Skeletal muscle tissue (tissue), 4 donors: Measurements from ENCODE around the gene DAO. TPM values are rescaled to one million over a fixed set of nuclear protein-coding genes. Genes with fewer than 3 reads are reported as not detected.
A peak's percentile ranks its signal among the peaks of the same experiment; 100 is the strongest.

Experiments
- H3K27ac ChIP-seq: one replicate; pipeline ENCODE4 v1.7.0; 2013; ENCODE audit warnings: mild to moderate bottlenecking, low read depth, low read length, inconsistent platforms
- H3K27me3 ChIP-seq, 3 donors: one replicate each; pipeline ENCODE4 v1.7.0; 2013; ENCODE audit warnings: low read length in 3 of 3; ENCODE audit not compliant: control insufficient read depth in 3 of 3, insufficient read depth in 3 of 3
- H3K36me3 ChIP-seq, 3 donors: one replicate each; pipeline ENCODE4 v1.7.0; 2013; ENCODE audit warnings: low read length in 3 of 3; ENCODE audit not compliant: control insufficient read depth in 3 of 3, insufficient read depth in 3 of 3
- H3K4me1 ChIP-seq, 3 donors: one replicate each; pipeline ENCODE4 v1.7.0; 2013; ENCODE audit warnings: low read length in 3 of 3, mild to moderate bottlenecking in 3 of 3; ENCODE audit not compliant: control insufficient read depth in 3 of 3, insufficient read depth in 3 of 3
- H3K4me3 ChIP-seq, 3 donors: one replicate each; pipeline ENCODE4 v1.7.0; 2013; ENCODE audit warnings: low read length in 3 of 3
- H3K9ac ChIP-seq, 3 donors: one replicate each; pipeline ENCODE4 v1.7.0; 2013; ENCODE audit warnings: low read length in 3 of 3, mild to moderate bottlenecking in 3 of 3, moderate library complexity in 2 of 3, low read depth in 1 of 3
- H3K9me3 ChIP-seq, 3 donors: one replicate each; pipeline ENCODE4 v1.7.0; 2013; ENCODE audit warnings: low read length in 3 of 3; ENCODE audit not compliant: control insufficient read depth in 3 of 3
- total RNA-seq: library from RNA; depleted of rRNA; stranded (reverse); fragments of >200 nt; gene quantifications from one replicate; pipeline ENCODE4 v1.2.3, GENCODE V29; 2014
- donor health status: Osteomylitis.

Gene DAO
- total RNA-seq, 1 donor from 2014 or later: not detected

GRCh38 chr12:108930756-108931155, 50.9 kb downstream of the DAO start:
- Histone ChIP-seq H3K4me1 (no peaks in the 10 kb centered on the region), H3K27me3 (no peaks in the 10 kb centered on the region), H3K4me3 (no peak overlapping the region), H3K36me3 (no peaks in the 10 kb centered on the region), H3K27ac (no peak overlapping the region), H3K9ac (no peak overlapping the region), H3K9me3 (no peaks in the 10 kb centered on the region)

DNA sequence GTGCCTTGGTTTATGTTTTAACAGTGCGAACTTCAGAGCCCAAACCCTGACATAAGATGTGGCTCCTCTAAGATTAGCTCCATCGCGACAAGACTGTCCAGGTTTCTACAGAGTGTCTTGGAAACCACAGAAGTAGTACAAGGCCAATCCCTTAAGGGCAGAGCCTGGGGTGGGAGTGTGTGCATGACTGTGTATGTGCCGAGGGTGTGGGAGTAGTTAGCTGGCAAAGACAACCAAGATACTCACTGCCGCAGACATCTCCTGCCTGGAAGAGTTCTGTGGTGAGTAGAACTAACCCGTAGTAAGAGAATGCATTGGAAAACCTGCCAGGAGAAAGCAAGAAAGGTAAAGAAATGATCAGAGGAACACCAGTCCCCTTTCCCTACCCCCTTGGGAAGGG, 54.1 kb downstream of the DAO start:
- Histone ChIP-seq H3K9ac (no peak overlapping the region), H3K4me3 (no peak overlapping the region), H3K36me3 (no peaks in the 10 kb centered on the region), H3K27ac (no peak overlapping the region), H3K9me3 (no peaks in the 10 kb centered on the region), H3K4me1 (no peaks in the 10 kb centered on the region), H3K27me3 (peaks cover 0 to 2% (median 0%) of the 10 kb centered on the region in 3 donors)

- Histone ChIP-seq H3K9me3 (no peaks in the 10 kb centered on the region), H3K4me3 (no peak overlapping the region), H3K9ac (no peak overlapping the region), H3K27ac (no peak overlapping the region), H3K4me1 (peaks cover 0 to 3% (median 0%) of the 10 kb centered on the region in 3 donors), H3K27me3 (peaks cover 0 to 2% (median 0%) of the 10 kb centered on the region in 3 donors), H3K36me3 (no peaks in the 10 kb centered on the region)
Observed at GRCh38 chr12:108935159-108935763, 55.4 kb downstream of the DAO start.

GRCh38 chr12:108938247-108938924, 58.5 kb downstream of the DAO start:
- no peaks in the 10 kb centered on the region for H3K36me3 ChIP-seq
- H3K9ac ChIP-seq: no peak overlapping the region
- peaks cover 0 to 2% (median 0%) of the 10 kb centered on the region in 3 donors for H3K27me3 ChIP-seq
- peaks cover 0 to 3% (median 0%) of the 10 kb centered on the region in 3 donors for H3K4me1 ChIP-seq
- no peak overlapping the region for H3K27ac ChIP-seq
- H3K9me3 ChIP-seq: no peaks in the 10 kb centered on the region
- H3K4me3 ChIP-seq: no peak overlapping the region

- peaks cover 0 to 3% (median 0%) of the 10 kb centered on the region in 3 donors for H3K4me1 ChIP-seq
- H3K9me3 ChIP-seq: no peaks in the 10 kb centered on the region
- no peak overlapping the region for H3K4me3 ChIP-seq
- no peak overlapping the region for H3K9ac ChIP-seq
- H3K27ac ChIP-seq: peak overlapping the region; percentile 37
- peaks cover 0 to 2% (median 0%) of the 10 kb centered on the region in 3 donors for H3K27me3 ChIP-seq
- H3K36me3 ChIP-seq: no peaks in the 10 kb centered on the region
Observed at GRCh38 chr12:108939594-108939993, 59.7 kb downstream of the DAO start.

DNA sequence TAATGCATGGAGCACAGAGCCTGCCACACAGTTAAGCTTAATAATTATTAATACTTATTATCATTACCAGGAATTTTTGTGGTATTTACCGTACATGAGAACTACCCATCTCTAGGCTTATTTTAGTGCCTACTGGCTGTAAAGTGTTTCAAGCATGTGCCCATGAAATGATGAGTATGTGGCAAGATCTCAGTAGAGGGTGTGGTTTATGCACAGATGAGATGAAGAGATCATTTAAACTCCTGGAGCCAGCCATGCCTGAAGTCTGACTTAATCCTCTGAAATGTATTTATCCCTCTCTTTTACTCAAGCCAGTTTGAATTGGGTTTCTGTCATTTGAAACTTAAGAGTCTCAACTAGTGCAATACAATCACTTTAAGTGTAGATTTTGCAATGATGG, 60.2 kb downstream of the DAO start:
- Histone ChIP-seq H3K9ac (no peak overlapping the region), H3K9me3 (no peaks in the 10 kb centered on the region), H3K36me3 (no peaks in the 10 kb centered on the region), H3K27ac (peak overlapping the region; percentile 37), H3K4me3 (no peak overlapping the region), H3K27me3 (peaks cover 0 to 2% (median 0%) of the 10 kb centered on the region in 3 donors), H3K4me1 (peaks cover 0 to 3% (median 0%) of the 10 kb centered on the region in 3 donors)

- no peak overlapping the region for H3K27ac ChIP-seq
- peaks cover 0 to 6% (median 4%) of the 10 kb centered on the region in 3 donors for H3K9me3 ChIP-seq
- no peaks in the 10 kb centered on the region for H3K36me3 ChIP-seq
- no peaks in the 10 kb centered on the region for H3K27me3 ChIP-seq
- no peak overlapping the region for H3K9ac ChIP-seq
- peaks cover 0 to 4% (median 0%) of the 10 kb centered on the region in 3 donors for H3K4me1 ChIP-seq
- H3K4me3 ChIP-seq: no peak overlapping the region
Observed at GRCh38 chr12:108947097-108947496, 67.2 kb downstream of the DAO start.

DNA sequence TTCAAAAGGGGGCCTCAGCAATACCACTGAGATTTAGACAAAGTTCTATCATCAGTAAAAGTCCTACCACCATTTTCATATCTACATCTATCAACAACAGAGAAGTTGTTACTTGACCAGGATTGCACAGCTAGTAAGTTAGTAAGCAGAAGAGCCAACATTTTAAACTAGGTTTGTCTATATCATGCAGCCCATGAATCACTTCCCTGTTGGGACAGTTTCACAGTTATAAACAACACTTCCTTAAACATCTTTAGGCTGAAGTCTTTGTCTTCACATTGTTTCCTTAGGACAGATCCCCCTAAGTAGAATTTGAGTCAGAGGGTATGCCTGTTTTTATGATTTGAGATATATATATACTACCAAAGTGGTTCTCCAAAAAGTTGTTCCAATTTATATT, 68.5 kb downstream of the DAO start:
- Histone ChIP-seq H3K27ac (no peak overlapping the region), H3K9ac (no peak overlapping the region), H3K9me3 (peaks cover 0 to 6% (median 4%) of the 10 kb centered on the region in 3 donors), H3K36me3 (no peaks in the 10 kb centered on the region), H3K27me3 (no peaks in the 10 kb centered on the region), H3K4me3 (no peak overlapping the region), H3K4me1 (peaks cover 0 to 4% (median 0%) of the 10 kb centered on the region in 3 donors)

GRCh38 chr12:108949976-108950375, 70.1 kb downstream of the DAO start:
- H3K9me3 ChIP-seq: peaks cover 0 to 6% (median 4%) of the 10 kb centered on the region in 3 donors
- no peak overlapping the region for H3K27ac ChIP-seq
- H3K4me3 ChIP-seq: no peak overlapping the region
- no peak overlapping the region for H3K9ac ChIP-seq
- H3K4me1 ChIP-seq: peaks cover 0 to 4% (median under 1%) of the 10 kb centered on the region in 3 donors
- H3K27me3 ChIP-seq: no peaks in the 10 kb centered on the region
- H3K36me3 ChIP-seq: no peaks in the 10 kb centered on the region
